HepG2 (cell line): ENCODE results near the gene SMCO4. TPM values are rescaled to one million over a fixed set of nuclear protein-coding genes. Genes with fewer than 3 reads are reported as not detected.

Experiments used
- ATAC-seq: fragments of 200-7000 bp; cut with Tn5 transposase; 3 replicates; pipeline ENCODE4 v1.9.1; 2020; ENCODE audit warnings: mild to moderate bottlenecking, moderate library complexity
- BruUV-seq: library from RNA; stranded (reverse); fragments of 400-500 nt; replicated peaks from 2 replicates; lab custom pipeline; 2021; lab: Mats Ljungman, UMichigan
- CTCF ChIA-PET: fragments of 300-600 bp; formaldehyde crosslinking; extraction: SDS; loops from one replicate; lab custom pipeline; 2021; ENCODE audit warnings: low total read pairs, inconsistent platforms, low intra/inter-chr PET ratio; lab: Yijun Ruan, JAX
- POLR2A ChIA-PET: fragments of 350-600 bp; sonication (Branson Sonifier 250); formaldehyde crosslinking; loops from one replicate; lab custom pipeline; 2020; ENCODE audit warnings: antibody characterized with exemption, inconsistent platforms; lab: Yijun Ruan, JAX
- DNase-seq: peaks from one replicate; pipeline ENCODE4 v3.0.0-alpha.2; 2015; ENCODE audit warnings: low spot score
- FAIRE-seq: peaks from 3 replicates; lab custom pipeline; 2011; peaks lifted over from hg19 to GRCh38; lab: Jason Lieb, UNC
- H2AFZ ChIP-seq: one replicate; pipeline ENCODE4 v1.6.1; 2011; ENCODE audit warnings: low read length, inconsistent platforms
- H3K27ac ChIP-seq: fragments of 300-600 bp; 3 replicates; pipeline ENCODE4 v1.8.0; 2011; ENCODE audit warnings: mixed run types, mild to moderate bottlenecking, mixed read lengths, low read length, inconsistent platforms; ENCODE audit not compliant: insufficient read depth; ENCODE audit errors: extremely low read length
- H3K27me3 ChIP-seq, 2 experiments: fragments of 200-600 bp in 1 of 2; 2 replicates in 1 of 2; 3 replicates in 1 of 2; pipeline versions ENCODE4 v1.6.0 to v1.8.0; 2011; ENCODE audit warnings: low read length in 2 of 2, mild to moderate bottlenecking in 2 of 2, moderate library complexity in 2 of 2, inconsistent platforms in 1 of 2; ENCODE audit not compliant: insufficient read depth in 2 of 2, control insufficient read depth in 1 of 2
- H3K36me3 ChIP-seq, 2 experiments: fragments of 200-600 bp in 1 of 2; replicated peaks in 1 of 2; 2 replicates in 1 of 2; 3 replicates in 1 of 2; pipeline versions ENCODE4 v1.5.1 to v1.8.0; 2011; ENCODE audit warnings: low read length in 2 of 2, inconsistent platforms in 1 of 2; ENCODE audit not compliant: insufficient read depth in 2 of 2, control insufficient read depth in 1 of 2
- H3K4me1 ChIP-seq: 2 replicates; pipeline ENCODE4 v1.5.1; 2012; ENCODE audit warnings: low read length, inconsistent platforms; ENCODE audit not compliant: insufficient read depth
- H3K4me2 ChIP-seq: 2 replicates; pipeline ENCODE4 v1.6.0; 2011; ENCODE audit warnings: low read depth, low read length, inconsistent platforms
- H3K4me3 ChIP-seq, 3 experiments: fragments of 200-600 bp in 1 of 3; sonication (generic), shearing (Covaris generic) in 1 of 3; replicated peaks in 1 of 3; 2 replicates each; pipeline ENCODE4 v1.5.1; 2011 to 2016; ENCODE audit warnings: low read length in 3 of 3, inconsistent platforms in 2 of 3, low read depth in 2 of 3, mild to moderate bottlenecking in 2 of 3, control low read depth in 1 of 3, mixed read lengths in 1 of 3; ENCODE audit not compliant: insufficient read depth in 1 of 3
- H3K79me2 ChIP-seq: one replicate; pipeline ENCODE4 v1.6.1; 2011; ENCODE audit warnings: low read length, inconsistent platforms; ENCODE audit not compliant: insufficient read depth
- H3K9ac ChIP-seq: 2 replicates; pipeline ENCODE4 v1.6.0; 2011; ENCODE audit warnings: mild to moderate bottlenecking, low read depth, low read length, inconsistent platforms; ENCODE audit not compliant: insufficient read depth
- H3K9me3 ChIP-seq: 2 replicates; pipeline ENCODE4 v1.5.1; 2012; ENCODE audit warnings: mild to moderate bottlenecking, low read length
- H4K20me1 ChIP-seq: 2 replicates; pipeline ENCODE4 v1.6.0; 2011; ENCODE audit warnings: inconsistent platforms, mild to moderate bottlenecking, low read length, moderate library complexity; ENCODE audit not compliant: insufficient read depth
- BHLHE40 ChIP-seq: IDR thresholded peaks from 2 replicates; pipeline ENCODE4 v1.6.1; 2011; ENCODE audit warnings: low read length, improper control_type of control experiment
- ETV5 ChIP-seq: IDR thresholded peaks from 2 replicates; pipeline ENCODE4 v1.6.1; 2018; ENCODE audit warnings: missing biosample characterization, missing genetic modification reagents, inconsistent platforms, borderline replicate concordance
- FOSL2 ChIP-seq: sonication (generic); formaldehyde crosslinking; IDR thresholded peaks from 2 replicates; pipeline ENCODE4 v1.4.0; 2020; ENCODE audit warnings: missing genetic modification reagents
- HDAC6 ChIP-seq: fragments of 200-600 bp; sonication (generic); IDR thresholded peaks from 2 replicates; pipeline ENCODE4 v1.7.0; 2017; ENCODE audit warnings: mild to moderate bottlenecking, antibody characterized with exemption, low read length, low read depth
- ISL2 ChIP-seq: sonication (generic); formaldehyde crosslinking; IDR thresholded peaks from 2 replicates; pipeline ENCODE4 v1.5.0; 2020; ENCODE audit warnings: missing genetic modification reagents
- KLF6 ChIP-seq: IDR thresholded peaks from 2 replicates; pipeline ENCODE4 v1.8.0; 2016; ENCODE audit warnings: missing biosample characterization, missing genetic modification reagents
- MTA3 ChIP-seq: sonication (generic); formaldehyde crosslinking; IDR thresholded peaks from 2 replicates; pipeline ENCODE4 v1.4.0; 2020; ENCODE audit warnings: missing genetic modification reagents
- NFKBIZ ChIP-seq: IDR thresholded peaks from 2 replicates; pipeline ENCODE4 v1.6.1; 2018; ENCODE audit warnings: missing genetic modification reagents, missing compliant biosample characterization
- PAWR ChIP-seq: sonication (generic); formaldehyde crosslinking; IDR thresholded peaks from 2 replicates; pipeline ENCODE4 v1.4.0; 2020; ENCODE audit warnings: missing genetic modification reagents, mild to moderate bottlenecking, borderline replicate concordance
- PRDM4 ChIP-seq: sonication (generic); formaldehyde crosslinking; IDR thresholded peaks from 2 replicates; pipeline ENCODE4 v1.9.0; 2021; ENCODE audit warnings: missing genetic modification reagents, borderline replicate concordance
- PRMT3 ChIP-seq: sonication (generic); formaldehyde crosslinking; IDR thresholded peaks from 2 replicates; pipeline ENCODE4 v1.8.1; 2022; ENCODE audit warnings: low read depth, mild to moderate bottlenecking, moderate library complexity, missing genetic modification reagents, borderline replicate concordance
- PRPF4 ChIP-seq: fragments of 200-400 bp; formaldehyde crosslinking; IDR thresholded peaks from 2 replicates; pipeline ENCODE4 v1.6.1; 2016; ENCODE audit warnings: low read length, low read depth; ENCODE audit not compliant: poor library complexity, severe bottlenecking
- SRSF4 ChIP-seq: fragments of 200-400 bp; formaldehyde crosslinking; IDR thresholded peaks from one replicate; pipeline ENCODE4 v1.6.1; 2018; ENCODE audit warnings: mild to moderate bottlenecking, low read depth, low read length, moderate library complexity; ENCODE audit not compliant: poor library complexity, severe bottlenecking
- ZNF138 ChIP-seq: sonication (generic); formaldehyde crosslinking; IDR thresholded peaks from 2 replicates; pipeline ENCODE4 v1.5.0; 2020; ENCODE audit warnings: mild to moderate bottlenecking, low read depth, missing genetic modification reagents
- ZNF296 ChIP-seq: sonication (generic); formaldehyde crosslinking; conservative IDR thresholded peaks from 2 replicates; pipeline ENCODE4 v1.5.0; 2020; ENCODE audit warnings: mild to moderate bottlenecking, missing genetic modification reagents
- ZNF567 ChIP-seq: sonication (generic); formaldehyde crosslinking; IDR thresholded peaks from 2 replicates; pipeline ENCODE4 v1.8.1; 2023; ENCODE audit warnings: mild to moderate bottlenecking, missing genetic modification reagents, borderline replicate concordance
- WGBS: methylation state at CpG from one replicate; pipeline ENCODE4 v1.1.6; 2017; ENCODE audit warnings: low lambda C conversion rate; 5-methylcytosine and 5-hydroxymethylcytosine counted together
- in situ Hi-C: cut with HindIII; loops from 2 replicates; pipeline ENCODE4 v1.10.0; 2017; ENCODE audit warnings: low pct_unique_long_range_greater_than_20kb; ENCODE audit not compliant: extremely low pct_ligation_motif_present
- intact Hi-C: fragments of 100-400 bp; cut with micrococcal nuclease; formaldehyde crosslinking; loops from one replicate; pipeline ENCODE4 v1.10.0; 2022; ENCODE audit not compliant: unreplicated experiment
- polyA plus RNA-seq, 8 experiments: library from polyadenylated mRNA; depleted of rRNA in 3 of 8; stranded (reverse) in 7 of 8; unstranded in 1 of 8; fragments of >200 nt; fragmentation: Illumina TruSeq in 4 of 8; extraction: Trizol in 4 of 8; gene quantifications; 2 replicates each; pipeline versions ENCODE4 v1.2.1 to v1.2.3, GENCODE V29; 2011 to 2016; ENCODE audit warnings: low read depth in 4 of 8, missing spikeins in 1 of 8, mixed read lengths in 1 of 8; ENCODE audit not compliant: insufficient read depth in 1 of 8
- total RNA-seq, 5 experiments: library from RNA; depleted of rRNA; stranded (reverse); fragments of >200 nt; fragmentation: Illumina TruSeq; extraction: Trizol; gene quantifications; 2 replicates each; pipeline ENCODE4 v1.2.3, GENCODE V29; 2016; ENCODE audit warnings: low read depth in 1 of 5
- TF ChIP-seq, protein P1 (sequence below): IDR thresholded peaks from 2 replicates; pipeline ENCODE4 v1.6.1; 2012; ENCODE audit warnings: inconsistent platforms

Gene SMCO4
- total and polyA plus RNA-seq, 2 of the 13 experiments (the other 11 are each of a cell fraction or from before 2014, with no cell fraction given) = 10.6 to 28.5 TPM

- DNase-seq (no peak), ATAC-seq (no peak; the same call in 2 of the 3 replicates), FAIRE-seq (no peak)
- TF ChIP-seq MTA3 (CRISPR knock-in tag) (no peak), ISL2 (CRISPR knock-in tag) (no peak), HDAC6 (no peak), PAWR (CRISPR knock-in tag) (no peak), BHLHE40 (no peak), ZNF567 (CRISPR knock-in tag) (no peak)
- CTCF ChIA-PET = no interaction called here
- H3K27me3 ChIP-seq = no peaks in the 10 kb centered on the region
- no peak overlapping the region for H3K4me3 ChIP-seq
- no TSS peak for BruUV-seq
- no peak overlapping the region for H3K27ac ChIP-seq
- H3K79me2 ChIP-seq = no peaks in the 10 kb centered on the region
- no peaks in the 10 kb centered on the region for H3K36me3 ChIP-seq
- H3K4me1 ChIP-seq = no peaks in the 10 kb centered on the region
- no peak overlapping the region for H2AFZ ChIP-seq
- intact Hi-C loops = no loop called here
- in situ Hi-C loops = no loop called here
- no peak overlapping the region for H3K4me2 ChIP-seq
- H3K9ac ChIP-seq = no peak overlapping the region
- no peaks in the 10 kb centered on the region for H4K20me1 ChIP-seq
- WGBS = 48% methylated on average over 4 of the region's 4 CpGs
- H3K9me3 ChIP-seq = no peaks in the 10 kb centered on the region
- POLR2A ChIA-PET = no interaction called here
Observed at GRCh38 chr11:93467054-93467453, 76.1 kb downstream of the SMCO4 start.

DNA sequence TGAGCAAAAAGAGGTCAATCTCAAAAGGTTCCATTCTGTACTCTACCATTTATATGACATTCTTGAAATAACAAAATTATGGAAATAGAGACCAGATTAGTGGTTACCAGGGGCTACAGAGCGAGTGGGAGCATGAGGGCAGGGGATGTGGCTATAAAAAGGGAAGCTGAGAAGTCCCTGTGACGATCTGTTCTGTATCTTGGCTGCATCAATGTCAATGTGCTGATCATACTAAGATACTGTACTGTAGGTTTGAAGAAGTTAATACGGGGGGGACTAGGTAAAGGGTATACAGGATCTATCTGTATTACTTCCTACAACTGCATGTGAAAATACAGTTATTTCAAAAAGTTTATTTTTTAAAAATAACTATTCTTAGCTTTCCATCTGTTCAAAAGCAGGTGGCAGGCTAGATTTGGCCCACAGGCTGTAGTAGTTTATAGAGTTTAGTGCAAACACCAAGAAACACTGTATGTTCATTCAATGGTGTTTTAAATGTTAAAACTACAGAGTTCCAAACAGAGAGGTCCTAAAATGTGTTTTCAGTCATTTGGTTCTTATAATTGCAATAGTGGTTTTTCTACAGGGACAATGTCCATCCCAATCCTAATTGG lies 78.2 kb downstream of the SMCO4 start:
- POLR2A ChIA-PET = no interaction called here
- no peak for ATAC-seq

More for the DNA sequence above, 78.2 kb downstream of the SMCO4 start:
- DNase-seq = no peak
- Histone ChIP-seq H3K9ac (no peak overlapping the region), H3K4me3 (no peak overlapping the region), H3K27me3 (no peaks in the 10 kb centered on the region), H3K4me2 (no peak overlapping the region), H3K27ac (no peak overlapping the region), H2AFZ (no peak overlapping the region), H3K4me1 (no peaks in the 10 kb centered on the region), H3K36me3 (no peaks in the 10 kb centered on the region), H3K9me3 (no peaks in the 10 kb centered on the region), H4K20me1 (no peaks in the 10 kb centered on the region), H3K79me2 (no peaks in the 10 kb centered on the region)
- TF ChIP-seq ETV5 (CRISPR knock-in tag) (no peak), PRMT3 (CRISPR knock-in tag) (no peak), ZNF138 (CRISPR knock-in tag) (no peak), PRPF4 (no peak), KLF6 (CRISPR knock-in tag) (no peak), NFKBIZ (CRISPR knock-in tag) (no peak), FOSL2 (no peak), PRDM4 (no peak), SRSF4 (no peak), ZNF296 (no peak)
- TF ChIP-seq, protein P1, sequence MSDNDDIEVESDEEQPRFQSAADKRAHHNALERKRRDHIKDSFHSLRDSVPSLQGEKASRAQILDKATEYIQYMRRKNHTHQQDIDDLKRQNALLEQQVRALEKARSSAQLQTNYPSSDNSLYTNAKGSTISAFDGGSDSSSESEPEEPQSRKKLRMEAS = no peak
- 0% methylated on average over 3 of the region's 3 CpGs for WGBS
- intact Hi-C loops = no loop called here
- no peak for FAIRE-seq
- in situ Hi-C loops = no loop called here
- no TSS peak for BruUV-seq
- CTCF ChIA-PET = no interaction called here
